Heart left ventricle (tissue), 16 donors: Measurements from ENCODE around the gene TC2N. TPM values are rescaled to one million over a fixed set of nuclear protein-coding genes. Genes with fewer than 3 reads are reported as not detected.

Source experiments
- ATAC-seq, 4 donors: fragments of 200-7000 bp; cut with Tn5 transposase; one replicate each; pipeline ENCODE4 v1.9.1; 2020 to 2022; ENCODE audit warnings: moderate library complexity in 4 of 4, mild to moderate bottlenecking in 3 of 4, moderate number of reproducible peaks in 1 of 4
- DNase-seq, 5 donors: peaks; one replicate each; pipeline ENCODE4 v3.0.0-alpha.2; 2020
- H3K27ac ChIP-seq, 12 donors: fragments of 200-600 bp; sonication (generic) in 4 of 12; one replicate each; pipeline versions ENCODE4 v1.5.0 to v1.8.0; 2016 to 2022; ENCODE audit warnings: mild to moderate bottlenecking in 2 of 12
- H3K27me3 ChIP-seq, 9 donors: fragments of 200-600 bp; sonication (generic) in 2 of 9; one replicate each; pipeline versions ENCODE4 v1.5.1 to v1.8.0; 2016 to 2022; ENCODE audit warnings: mild to moderate bottlenecking in 3 of 9
- H3K36me3 ChIP-seq, 9 donors: fragments of 200-600 bp; sonication (generic) in 2 of 9; one replicate each; pipeline versions ENCODE4 v1.5.0 to v1.8.0; 2018 to 2022; ENCODE audit warnings: mild to moderate bottlenecking in 2 of 9
- H3K4me1 ChIP-seq, 12 donors: fragments of 200-600 bp; sonication (generic) in 4 of 12; one replicate each; pipeline versions ENCODE4 v1.5.0 to v1.8.0; 2016 to 2022; ENCODE audit warnings: mild to moderate bottlenecking in 3 of 12
- H3K4me3 ChIP-seq, 12 donors: fragments of 200-600 bp; sonication (generic) in 4 of 12; one replicate each; pipeline versions ENCODE4 v1.5.0 to v1.8.0; 2017 to 2022; ENCODE audit warnings: mild to moderate bottlenecking in 9 of 12, moderate library complexity in 4 of 12
- H3K9me3 ChIP-seq, 12 donors: fragments of 200-600 bp; sonication (generic) in 4 of 12; one replicate each; pipeline versions ENCODE4 v1.5.0 to v1.8.0; 2016 to 2022; ENCODE audit warnings: mild to moderate bottlenecking in 1 of 12
- POLR2A ChIP-seq, 2 donors: fragments of 450-650 bp; IDR thresholded peaks; one replicate each; pipeline ENCODE4 v1.6.1; 2017; ENCODE audit warnings: antibody characterized with exemption in 2 of 2, mild to moderate bottlenecking in 2 of 2, moderate library complexity in 2 of 2
- WGBS, 4 donors: extraction: QIAGEN DNeasy Blood & Tissue Kit in 2 of 4; methylation state at CpG; one replicate each; pipeline versions ENCODE4 v1.1.5 to v1.1.7; 2013 to 2018; 5-methylcytosine and 5-hydroxymethylcytosine counted together
- intact Hi-C, 10 donors: fragments of 100-400 bp; cut with DNase I; formaldehyde crosslinking; loops; one replicate each; pipeline versions ENCODE4 v1.11.1 to v1.14.2; 2022
- polyA plus RNA-seq, 2 donors: library from polyadenylated mRNA; stranded (reverse); fragments of 200-250 nt; gene quantifications; one replicate each; pipeline ENCODE4 v1.2.3, GENCODE V29; 2013
- total RNA-seq, 9 donors: library from RNA; depleted of rRNA in 2 of 9; stranded (reverse); fragments of >200 nt in 2 of 9; fragmentation: NEBNext Ultra II Directional in 3 of 9; extraction: Animal tissue kit (Norgen Biotek cat#: 25700) in 3 of 9; gene quantifications; one replicate each; pipeline versions ENCODE4 v1.1.0 to v1.2.4, GENCODE V29; 2016 to 2023
- TF ChIP-seq, protein P1 (sequence below), 12 donors: fragments of 200-600 bp; sonication (generic) in 4 of 12; IDR thresholded peaks; one replicate each; pipeline versions ENCODE4 v1.5.0 to v1.8.0; 2018 to 2022; ENCODE audit warnings: antibody characterized with exemption in 12 of 12, mild to moderate bottlenecking in 5 of 12
- donor health status: ischemic (EF 13 %, LVEDD 7.1; RV severe dilation, severe dysfunction).
- donor health status: healthy with polysubstance abuse.
- donor health status: DM: no; HTN: yes; CAD: no.
- donor health status: DM: no; HTN: no; CAD: no.
- donor health status: ischemic (EF 25% LVEDD 6.9; RV normal size, moderate dysfunction).
- donor health status: ischemic (EF 25% LVEDD 5.7; RV mildly dilated, moderate dysfunction).
- donor health status: healthy.
- donor health status: DM: yes; HTN: yes; CAD: no.
- donor health status: ischemic (EF 35%, LVEDD 5.7; RV mildly dilated, moderate dysfunction).
- donor health status: nonischemic (EF 11% LVEDD 7.7; RV severe dilation, severe dysfunction).
- donor health status: DM: yes; HTN: yes; CAD: no.
- donor health status: PGD.
- donor health status: ischemic (EF 29% LVEDD 5.4; RV normal size, mild dysfunction).
- donor health status: nonischemic (EF 23%, LVEDD 6.1; RV moderate dilation, normal function).

Gene TC2N
- total and polyA plus RNA-seq, 11 donors = 1.1 to 17.1 (median 2.8) TPM

DNA sequence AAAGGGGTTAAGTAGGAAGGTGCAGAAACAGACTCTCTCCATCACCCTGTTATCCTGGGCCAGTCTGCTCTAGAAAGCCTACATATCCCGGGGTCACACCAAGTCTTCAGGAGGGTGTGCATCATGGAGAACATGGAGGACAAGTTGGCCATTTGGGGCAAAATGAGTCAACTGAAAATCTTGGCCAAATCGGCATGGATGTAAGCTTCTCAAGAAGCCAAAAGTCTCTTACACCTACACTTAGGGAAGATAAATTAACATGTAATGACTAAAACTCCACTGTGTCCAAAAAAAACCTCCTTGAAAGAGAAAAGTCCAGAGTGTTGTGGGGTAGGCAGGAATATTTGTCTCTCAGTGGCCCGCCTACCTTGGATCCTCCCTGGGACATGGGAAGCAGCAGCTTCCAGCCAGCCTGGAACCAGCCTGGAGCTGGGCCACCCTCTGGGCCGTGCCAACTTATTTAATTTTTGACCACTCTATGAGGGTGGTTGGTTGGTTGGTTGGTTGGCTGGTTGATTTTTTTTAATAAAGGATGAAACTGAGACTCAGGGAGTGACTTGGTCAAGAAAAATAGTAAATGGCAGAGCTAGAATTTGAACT lies 17.9 kb upstream of the TC2N start:
- intact Hi-C loops = no loop called here
- DNase-seq = no peak
- Histone ChIP-seq H3K36me3 (peaks cover 0 to 23% (median 0%) of the 10 kb centered on the region in 9 donors), H3K4me3 (no peak overlapping the region), H3K9me3 (no peaks in the 10 kb centered on the region), H3K27ac (peak overlapping the region in 11 of 12 donors; percentile 27 to 84 (median 64)), H3K27me3 (peaks cover 0 to 6% (median 0%) of the 10 kb centered on the region in 9 donors), H3K4me1 (peaks cover 1 to 58% (median 16%) of the 10 kb centered on the region in 12 donors)
- TF ChIP-seq, protein P1, sequence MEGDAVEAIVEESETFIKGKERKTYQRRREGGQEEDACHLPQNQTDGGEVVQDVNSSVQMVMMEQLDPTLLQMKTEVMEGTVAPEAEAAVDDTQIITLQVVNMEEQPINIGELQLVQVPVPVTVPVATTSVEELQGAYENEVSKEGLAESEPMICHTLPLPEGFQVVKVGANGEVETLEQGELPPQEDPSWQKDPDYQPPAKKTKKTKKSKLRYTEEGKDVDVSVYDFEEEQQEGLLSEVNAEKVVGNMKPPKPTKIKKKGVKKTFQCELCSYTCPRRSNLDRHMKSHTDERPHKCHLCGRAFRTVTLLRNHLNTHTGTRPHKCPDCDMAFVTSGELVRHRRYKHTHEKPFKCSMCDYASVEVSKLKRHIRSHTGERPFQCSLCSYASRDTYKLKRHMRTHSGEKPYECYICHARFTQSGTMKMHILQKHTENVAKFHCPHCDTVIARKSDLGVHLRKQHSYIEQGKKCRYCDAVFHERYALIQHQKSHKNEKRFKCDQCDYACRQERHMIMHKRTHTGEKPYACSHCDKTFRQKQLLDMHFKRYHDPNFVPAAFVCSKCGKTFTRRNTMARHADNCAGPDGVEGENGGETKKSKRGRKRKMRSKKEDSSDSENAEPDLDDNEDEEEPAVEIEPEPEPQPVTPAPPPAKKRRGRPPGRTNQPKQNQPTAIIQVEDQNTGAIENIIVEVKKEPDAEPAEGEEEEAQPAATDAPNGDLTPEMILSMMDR (IDR thresholded peaks at IDR 0.05) = no peak
- no peak for TF ChIP-seq POLR2A (IDR thresholded peaks at IDR 0.05)
- WGBS, 4 donors = 75 to 91% (median 82%) methylated on average over 4 of the region's 4 CpGs
- peak in 3 of 4 donors; percentile 6 to 52 (median 33) for ATAC-seq

DNA sequence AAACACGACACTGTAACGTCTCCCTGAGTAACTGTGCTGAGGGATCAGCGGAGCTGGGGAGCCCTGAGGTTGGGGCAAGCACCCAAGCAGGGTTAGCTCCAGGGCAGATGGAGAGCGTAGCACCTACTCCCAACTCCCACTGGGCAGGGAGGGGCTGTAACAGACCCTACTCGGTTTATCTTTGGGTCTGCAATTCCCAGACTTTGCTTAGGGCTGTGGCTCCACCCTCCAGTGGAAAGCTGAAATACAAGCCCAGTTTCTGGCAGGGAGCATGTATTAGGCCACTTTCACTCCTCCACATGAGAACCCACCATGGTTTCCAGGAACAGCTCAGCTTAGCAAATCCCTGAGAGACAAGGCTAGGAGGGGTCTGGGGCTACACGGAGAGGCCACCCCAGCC lies 17.3 kb upstream of the TC2N start:
- WGBS, 4 donors = 34 to 45% (median 39%) methylated on average over 6 of the region's 6 CpGs
- TF ChIP-seq, protein P1 (IDR thresholded peaks at IDR 0.05) = peak in 1 of 12 donors; percentile 14
- TF ChIP-seq POLR2A (IDR thresholded peaks at IDR 0.05) = no peak
- peak; percentile 14 to 70 (median 62) for ATAC-seq
- peak in 2 of 5 donors; percentile 49 to 51 for DNase-seq
- peak overlapping the region; percentile 13 to 84 (median 64) for H3K27ac ChIP-seq
- H3K9me3 ChIP-seq = no peaks in the 10 kb centered on the region
- H3K4me3 ChIP-seq = no peak overlapping the region
- H3K4me1 ChIP-seq = peaks cover 0 to 53% (median 12%) of the 10 kb centered on the region in 12 donors
- peaks cover 0 to 6% (median 0%) of the 10 kb centered on the region in 9 donors for H3K27me3 ChIP-seq
- peaks cover 0 to 29% (median 0%) of the 10 kb centered on the region in 9 donors for H3K36me3 ChIP-seq
- intact Hi-C loops = no loop called here

DNA sequence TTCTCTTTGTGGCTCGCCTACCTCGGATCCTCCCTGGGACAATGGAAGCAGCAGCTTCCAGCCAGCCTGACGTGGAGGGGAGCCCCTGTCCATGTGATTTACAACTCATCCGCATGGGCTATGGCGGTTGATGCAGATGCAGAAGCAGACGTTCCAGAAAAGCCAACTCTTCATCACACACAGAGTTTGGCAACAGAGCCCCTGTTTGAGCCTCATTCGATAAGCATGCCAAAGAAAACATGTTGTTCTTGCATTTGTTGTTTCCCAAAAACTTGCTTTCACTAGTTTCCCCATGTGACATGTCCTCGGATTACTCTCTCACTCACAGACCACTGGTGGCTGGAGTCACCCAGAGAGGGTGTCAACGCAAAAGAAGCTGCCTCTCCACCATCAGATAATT lies 16.4 kb upstream of the TC2N start:
- ATAC-seq (peak; percentile 56 to 69 (median 63)), DNase-seq (peak in 4 of 5 donors; percentile 33 to 64 (median 52))
- H3K4me1 ChIP-seq = peaks cover 0 to 44% (median 5%) of the 10 kb centered on the region in 12 donors
- intact Hi-C loops = no loop called here
- H3K4me3 ChIP-seq = no peak overlapping the region
- whole genome bisulfite sequencing, 4 donors = 66 to 70% (median 67%) methylated on average over 9 of the region's 9 CpGs
- peaks cover 0 to 6% (median 0%) of the 10 kb centered on the region in 9 donors for H3K27me3 ChIP-seq
- peaks cover 0 to 37% (median 0%) of the 10 kb centered on the region in 9 donors for H3K36me3 ChIP-seq
- peak overlapping the region in 11 of 12 donors; percentile 13 to 84 (median 64) for H3K27ac ChIP-seq
- TF ChIP-seq, protein P1 (IDR thresholded peaks at IDR 0.05) = no peak
- no peak for TF ChIP-seq POLR2A (IDR thresholded peaks at IDR 0.05)
- no peaks in the 10 kb centered on the region for H3K9me3 ChIP-seq

DNA sequence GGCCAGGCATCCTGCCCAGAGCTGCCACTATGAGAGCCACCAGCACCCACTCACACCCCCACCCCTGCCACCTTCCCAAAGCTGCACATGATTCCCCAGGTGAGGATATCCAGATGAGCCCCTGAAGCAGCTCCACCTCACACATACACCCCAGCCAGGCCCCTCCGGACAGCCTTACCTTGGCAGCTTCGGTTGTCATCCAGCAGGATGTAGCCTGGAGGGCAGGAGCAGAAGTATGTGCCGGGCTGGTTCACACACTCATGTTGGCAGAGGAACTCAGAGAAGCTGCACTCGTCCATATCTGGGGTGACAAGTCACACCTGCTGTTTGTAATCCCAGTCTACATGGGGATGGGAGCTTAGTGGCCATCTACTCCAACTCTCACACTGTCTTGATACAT lies 15.4 kb upstream of the TC2N start:
- intact Hi-C loops = no loop called here
- peaks cover 0 to 41% (median 0%) of the 10 kb centered on the region in 9 donors for H3K36me3 ChIP-seq
- TF ChIP-seq POLR2A (IDR thresholded peaks at IDR 0.05) = no peak
- TF ChIP-seq, protein P1 (IDR thresholded peaks at IDR 0.05) = no peak

More for the DNA sequence above, 15.4 kb upstream of the TC2N start:
- no peaks in the 10 kb centered on the region for H3K9me3 ChIP-seq
- DNase-seq (no peak), ATAC-seq (no peak)
- no peak overlapping the region for H3K4me3 ChIP-seq
- WGBS, 4 donors = 59 to 85% (median 67%) methylated on average over 2 to 4 of the region's 4 CpGs
- peaks cover 0 to 6% (median 0%) of the 10 kb centered on the region in 9 donors for H3K27me3 ChIP-seq
- H3K4me1 ChIP-seq = peaks cover 0 to 40% (median 5%) of the 10 kb centered on the region in 12 donors
- H3K27ac ChIP-seq = peak overlapping the region in 9 of 12 donors; percentile 22 to 79 (median 64)
